ENCODE results near the gene CHRM3. TPM values are rescaled to one million over a fixed set of nuclear protein-coding genes. Genes with fewer than 3 reads are reported as not detected.

The CHRM3 gene
- total RNA-seq (2.5 TPM), polyA plus RNA-seq (ENCODE audit: insufficient read depth in 1 of 8, insufficient read length in 8 of 8, low replicate concordance in 1 of 8) (1 to 10 TPM in 7 of 8 donors, under 1 TPM in 1; 0.87 to 2.5 (median 1.6) TPM)
- long read RNA-seq, donor 1: 0 reads
- long read RNA-seq, donor 2: 0 reads
- long read RNA-seq, donor 3: 0 reads
- long read RNA-seq, donor 4: 0 reads
- long read RNA-seq, donor 5: 0 reads
- long read RNA-seq, donor 6: 0 reads
- long read RNA-seq, donor 7: 0 reads
- long read RNA-seq, donor 8: 0 reads
- long read RNA-seq, donor 9: 0 reads
- long read RNA-seq, donor 10: 0 reads
- long read RNA-seq, donor 11: 0 reads

DNA sequence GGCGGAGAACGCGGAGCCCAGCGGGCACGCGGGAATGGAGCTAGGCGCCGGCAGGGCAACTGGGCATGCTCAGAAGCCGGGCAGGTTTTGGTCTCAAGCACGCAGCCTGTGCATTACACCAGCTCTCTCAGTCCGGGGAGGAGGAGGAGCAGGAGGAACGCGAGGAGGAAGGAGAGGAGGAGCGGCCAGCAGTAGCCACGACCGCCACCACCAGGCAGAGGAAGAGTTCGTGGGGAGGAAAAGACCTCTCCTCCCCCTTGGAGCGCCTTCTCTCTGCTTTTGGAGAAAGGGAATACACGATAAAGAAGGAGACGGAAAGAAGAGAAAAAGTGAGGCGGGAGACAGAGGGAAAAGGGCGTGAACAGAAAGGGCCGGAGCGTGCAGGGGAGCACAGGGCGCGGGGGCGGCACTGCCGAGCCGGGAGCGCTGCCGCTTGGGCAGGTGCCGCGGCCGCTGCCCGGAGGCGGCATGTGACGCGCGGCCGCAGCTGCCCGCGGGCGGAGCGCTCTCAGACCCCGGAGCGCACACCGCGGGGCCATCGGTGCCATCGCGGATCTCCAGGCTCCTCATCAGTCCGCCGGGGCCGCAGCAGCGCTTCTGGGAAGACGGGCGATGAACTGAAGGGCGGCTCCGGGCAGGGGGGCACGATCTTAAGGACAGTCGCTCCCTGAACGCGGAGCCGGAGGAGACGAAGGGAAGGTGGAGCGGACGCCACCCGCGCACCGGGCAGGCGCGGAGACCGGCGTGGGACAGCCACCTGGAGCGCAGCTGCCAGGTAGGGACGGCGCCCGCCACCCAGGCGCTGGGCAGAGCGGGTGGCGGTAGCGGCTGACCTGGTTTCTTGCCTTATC lies at the start of gene CHRM3:
TSS of gene CHRM3 (plus strand) at position 116 of the 851 bp plus-strand sequence. CDS start 520,884 bp downstream, outside the sequence.
- Histone ChIP-seq H3K4me3 (ENCODE audit: low read length) (peak within 1 kb of the TSS; percentile 54), H3K27me3 (ENCODE audit: control insufficient read depth, insufficient read depth, low read length) (peaks cover 20% of the 10 kb centered on the region), H3K27ac (ENCODE audit: low read length) (peak within 1 kb of the TSS; percentile 62), H3K9me3 (replicated peaks; ENCODE audit: control insufficient read depth, low read depth, low read length) (no peaks in the 10 kb centered on the region), H3K4me1 (ENCODE audit: control insufficient read depth, insufficient read depth, low read length) (peaks cover 19% of the 10 kb centered on the region), H3K36me3 (ENCODE audit: control insufficient read depth, insufficient read depth, low read length) (no peaks in the 10 kb centered on the region)
- DNase-seq: peak; percentile 73
- under 1% methylated on average over 72 of the region's 82 CpGs for WGBS (ENCODE audit: insufficient coverage)

DNA sequence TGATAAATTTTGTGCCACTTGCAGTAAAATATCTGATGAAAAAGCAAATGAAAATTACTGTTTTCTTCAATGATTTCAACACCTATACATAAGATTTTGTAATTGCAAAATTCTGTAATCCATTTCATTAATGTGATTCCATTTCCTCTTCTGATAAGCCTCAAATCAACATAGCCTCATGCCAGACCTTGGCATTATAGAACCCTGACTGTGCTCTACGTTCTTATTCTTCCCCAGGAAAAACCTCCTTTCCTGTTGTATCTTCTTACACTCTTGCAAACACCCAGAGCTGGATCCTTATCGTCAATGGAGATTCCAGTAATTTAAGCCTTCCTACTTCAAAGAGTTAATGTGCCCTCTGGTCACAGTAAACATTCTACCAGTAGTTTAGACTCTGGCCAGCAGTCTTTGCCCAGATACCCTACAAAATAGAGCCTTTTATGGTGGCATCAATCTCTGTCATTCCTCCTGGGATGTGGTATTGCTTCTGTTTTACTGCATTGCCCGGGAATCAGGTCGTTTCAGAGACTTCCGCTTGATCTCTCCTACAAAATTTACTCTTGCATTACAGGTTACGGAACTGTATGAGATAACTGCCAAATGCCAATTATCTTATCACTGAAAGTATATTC lies 48.5 kb upstream of the CHRM3 start:
- no peak overlapping the region for H3K27ac ChIP-seq (ENCODE audit: low read length)
- no peak overlapping the region for H3K4me3 ChIP-seq (ENCODE audit: low read length)
- H3K27me3 ChIP-seq (ENCODE audit: control insufficient read depth, insufficient read depth, low read length): no peaks in the 10 kb centered on the region
- no peaks in the 10 kb centered on the region for H3K4me1 ChIP-seq (ENCODE audit: control insufficient read depth, insufficient read depth, low read length)
- no peaks in the 10 kb centered on the region for H3K9me3 ChIP-seq (replicated peaks; ENCODE audit: control insufficient read depth, low read depth, low read length)
- no peak for DNase-seq
- H3K36me3 ChIP-seq (ENCODE audit: control insufficient read depth, insufficient read depth, low read length): no peaks in the 10 kb centered on the region
- 42% methylated on average over 2 of the region's 6 CpGs for WGBS (ENCODE audit: insufficient coverage)

DNA sequence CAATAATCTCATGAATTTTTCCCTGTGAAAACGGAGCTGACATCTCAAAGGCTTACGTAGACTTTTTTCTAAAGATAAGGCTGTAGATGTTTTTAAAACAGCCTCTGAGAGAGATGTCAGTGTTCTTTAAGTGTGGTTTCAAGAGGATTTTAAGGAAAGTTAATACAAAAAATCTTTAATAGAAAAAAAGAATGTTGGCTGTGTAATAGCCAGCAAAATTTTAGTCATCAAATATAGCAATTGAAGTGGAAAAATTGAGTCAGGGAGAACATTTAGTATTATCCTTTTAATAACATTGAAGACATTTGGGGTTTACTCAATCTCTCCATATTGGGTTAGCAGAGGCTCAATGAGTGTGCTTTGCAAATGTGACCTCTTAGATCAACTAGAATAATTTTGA lies 38.6 kb upstream of the CHRM3 start:
- no CpG with 5 or more reads among the region's 2 CpGs for WGBS (ENCODE audit: insufficient coverage)
- no peaks in the 10 kb centered on the region for H3K9me3 ChIP-seq (replicated peaks; ENCODE audit: control insufficient read depth, low read depth, low read length)

DNA sequence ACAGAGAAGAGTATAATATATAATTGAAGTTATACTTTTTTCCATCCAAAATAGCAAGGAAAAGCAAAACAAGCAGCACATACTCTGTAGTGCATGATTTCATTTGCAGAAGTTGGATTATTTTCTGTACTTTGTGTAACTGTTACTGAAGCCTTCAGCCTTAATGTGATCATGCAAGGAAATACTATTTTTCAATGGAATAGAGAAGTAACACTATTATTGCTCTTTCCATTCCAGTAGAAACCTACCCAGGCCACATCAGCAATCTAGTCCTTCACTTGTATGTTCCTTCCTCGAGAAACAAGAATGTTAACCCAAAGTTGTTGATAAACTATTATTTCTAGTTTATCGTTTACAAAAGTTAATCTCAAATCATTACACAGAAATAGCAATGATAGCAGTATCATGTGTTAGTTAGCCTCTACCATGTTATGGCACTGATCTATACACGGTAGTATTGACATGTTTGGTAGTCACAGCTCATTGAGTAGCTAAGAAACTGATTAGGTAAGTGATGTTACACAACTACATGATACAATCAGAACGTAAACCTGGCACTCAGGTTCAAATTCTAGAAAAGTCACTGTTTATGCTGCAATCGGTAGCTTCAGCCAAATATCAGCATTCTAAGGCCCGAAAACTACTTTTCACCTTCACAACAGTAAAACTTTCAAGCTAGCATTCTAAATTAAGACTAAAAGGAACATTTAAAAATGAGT lies 37.6 kb upstream of the CHRM3 start:
- Histone ChIP-seq H3K36me3 (ENCODE audit: control insufficient read depth, insufficient read depth, low read length) (no peaks in the 10 kb centered on the region), H3K4me3 (ENCODE audit: low read length) (no peak overlapping the region), H3K27me3 (ENCODE audit: control insufficient read depth, insufficient read depth, low read length) (no peaks in the 10 kb centered on the region), H3K27ac (ENCODE audit: low read length) (no peak overlapping the region), H3K9me3 (replicated peaks; ENCODE audit: control insufficient read depth, low read depth, low read length) (no peaks in the 10 kb centered on the region), H3K4me1 (ENCODE audit: control insufficient read depth, insufficient read depth, low read length) (no peaks in the 10 kb centered on the region)
- DNase-seq: no peak
- WGBS (ENCODE audit: insufficient coverage): no CpG with 5 or more reads among the region's 6 CpGs

More for the DNA sequence above, 38.6 kb upstream of the CHRM3 start:
- Histone ChIP-seq H3K4me3 (ENCODE audit: low read length) (no peak overlapping the region), H3K4me1 (ENCODE audit: control insufficient read depth, insufficient read depth, low read length) (no peaks in the 10 kb centered on the region), H3K27ac (ENCODE audit: low read length) (no peak overlapping the region), H3K27me3 (ENCODE audit: control insufficient read depth, insufficient read depth, low read length) (no peaks in the 10 kb centered on the region), H3K36me3 (ENCODE audit: control insufficient read depth, insufficient read depth, low read length) (no peaks in the 10 kb centered on the region)
- DNase-seq: peak; percentile 21

DNA sequence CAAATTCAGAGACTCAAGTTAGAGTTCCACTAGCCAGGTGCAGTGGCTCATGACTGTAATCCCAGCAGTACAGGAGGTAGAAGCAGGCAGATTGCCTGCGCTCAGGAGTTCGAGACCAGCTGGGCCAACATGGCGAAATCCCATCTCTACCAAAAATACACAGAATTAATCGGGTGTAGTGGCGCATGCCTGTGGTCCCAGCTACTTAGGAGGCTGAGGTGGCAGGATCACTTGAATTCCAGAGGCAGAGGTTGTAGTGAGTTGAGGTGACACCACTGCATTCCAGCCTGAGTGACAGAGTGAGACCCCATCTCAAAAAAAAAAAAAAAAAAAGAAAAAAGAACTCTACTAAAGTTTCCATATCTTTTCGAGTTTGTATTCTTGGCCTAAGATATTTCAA lies 36.7 kb upstream of the CHRM3 start:
- no peak for DNase-seq
- Histone ChIP-seq H3K4me1 (ENCODE audit: control insufficient read depth, insufficient read depth, low read length) (no peaks in the 10 kb centered on the region), H3K4me3 (ENCODE audit: low read length) (no peak overlapping the region), H3K9me3 (replicated peaks; ENCODE audit: control insufficient read depth, low read depth, low read length) (no peaks in the 10 kb centered on the region), H3K27ac (ENCODE audit: low read length) (no peak overlapping the region), H3K27me3 (ENCODE audit: control insufficient read depth, insufficient read depth, low read length) (no peaks in the 10 kb centered on the region), H3K36me3 (ENCODE audit: control insufficient read depth, insufficient read depth, low read length) (no peaks in the 10 kb centered on the region)
- 100% methylated on average over 1 of the region's 6 CpGs for WGBS (ENCODE audit: insufficient coverage)

GRCh38 chr1:239353536-239353935 lies 32.8 kb upstream of the CHRM3 start:
- WGBS (ENCODE audit: insufficient coverage): no CpG with 5 or more reads among the region's 3 CpGs
- Histone ChIP-seq H3K9me3 (replicated peaks; ENCODE audit: control insufficient read depth, low read depth, low read length) (no peaks in the 10 kb centered on the region), H3K27ac (ENCODE audit: low read length) (no peak overlapping the region), H3K36me3 (ENCODE audit: control insufficient read depth, insufficient read depth, low read length) (no peaks in the 10 kb centered on the region), H3K27me3 (ENCODE audit: control insufficient read depth, insufficient read depth, low read length) (no peaks in the 10 kb centered on the region), H3K4me1 (ENCODE audit: control insufficient read depth, insufficient read depth, low read length) (no peaks in the 10 kb centered on the region), H3K4me3 (ENCODE audit: low read length) (no peak overlapping the region)
- no peak for DNase-seq

- no CpG with 5 or more reads among the region's 1 CpG for WGBS (ENCODE audit: insufficient coverage)
- Histone ChIP-seq H3K4me1 (ENCODE audit: control insufficient read depth, insufficient read depth, low read length) (no peaks in the 10 kb centered on the region), H3K36me3 (ENCODE audit: control insufficient read depth, insufficient read depth, low read length) (no peaks in the 10 kb centered on the region), H3K9me3 (replicated peaks; ENCODE audit: control insufficient read depth, low read depth, low read length) (no peaks in the 10 kb centered on the region), H3K27ac (ENCODE audit: low read length) (no peak overlapping the region), H3K27me3 (ENCODE audit: control insufficient read depth, insufficient read depth, low read length) (no peaks in the 10 kb centered on the region), H3K4me3 (ENCODE audit: low read length) (no peak overlapping the region)
- DNase-seq: no peak
These were observed 32.1 kb upstream of the CHRM3 start for GRCh38 chr1:239354231-239354630.

- H3K36me3 ChIP-seq (ENCODE audit: control insufficient read depth, insufficient read depth, low read length): no peaks in the 10 kb centered on the region
- no peaks in the 10 kb centered on the region for H3K9me3 ChIP-seq (replicated peaks; ENCODE audit: control insufficient read depth, low read depth, low read length)
- H3K4me1 ChIP-seq (ENCODE audit: control insufficient read depth, insufficient read depth, low read length): no peaks in the 10 kb centered on the region
- WGBS (ENCODE audit: insufficient coverage): no CpG with 5 or more reads among the region's 2 CpGs
- no peak overlapping the region for H3K27ac ChIP-seq (ENCODE audit: low read length)
- no peak for DNase-seq
- no peaks in the 10 kb centered on the region for H3K27me3 ChIP-seq (ENCODE audit: control insufficient read depth, insufficient read depth, low read length)
- no peak overlapping the region for H3K4me3 ChIP-seq (ENCODE audit: low read length)
These were observed 28.5 kb upstream of the CHRM3 start for GRCh38 chr1:239357867-239358266.

DNA sequence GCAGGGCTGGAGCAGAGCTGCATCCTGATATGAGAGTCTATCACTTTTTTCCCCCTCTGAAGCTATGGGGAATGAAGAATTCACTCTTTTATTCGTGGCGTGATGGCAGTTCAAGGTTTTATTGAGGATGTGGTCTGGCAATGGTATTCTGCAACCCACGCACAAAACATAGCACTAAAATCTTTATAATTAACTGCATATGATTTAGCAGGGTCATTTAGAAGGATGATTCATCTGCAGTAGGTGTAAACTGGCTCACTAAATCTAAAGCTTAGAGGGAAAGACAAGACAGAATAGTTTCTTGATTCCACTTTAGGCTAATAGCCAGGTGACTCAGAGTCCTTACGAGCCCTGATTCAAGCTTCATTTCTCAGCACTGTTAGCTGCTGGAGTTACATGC lies 25.0 kb upstream of the CHRM3 start:
- no peak overlapping the region for H3K27ac ChIP-seq (ENCODE audit: low read length)
- no peak overlapping the region for H3K4me3 ChIP-seq (ENCODE audit: low read length)
- peak; percentile 46 for DNase-seq
- no peaks in the 10 kb centered on the region for H3K27me3 ChIP-seq (ENCODE audit: control insufficient read depth, insufficient read depth, low read length)
- H3K36me3 ChIP-seq (ENCODE audit: control insufficient read depth, insufficient read depth, low read length): no peaks in the 10 kb centered on the region
- no peaks in the 10 kb centered on the region for H3K4me1 ChIP-seq (ENCODE audit: control insufficient read depth, insufficient read depth, low read length)
- no CpG with 5 or more reads among the region's 4 CpGs for WGBS (ENCODE audit: insufficient coverage)
- no peaks in the 10 kb centered on the region for H3K9me3 ChIP-seq (replicated peaks; ENCODE audit: control insufficient read depth, low read depth, low read length)
